ENCODE results near the gene ELP2. TPM values are rescaled to one million over a fixed set of nuclear protein-coding genes. Genes with fewer than 3 reads are reported as not detected.

Gene ELP2
- total RNA-seq, 6 donors from 2014 or later: 33.1 to 91.5 (median 58.3) TPM

DNA sequence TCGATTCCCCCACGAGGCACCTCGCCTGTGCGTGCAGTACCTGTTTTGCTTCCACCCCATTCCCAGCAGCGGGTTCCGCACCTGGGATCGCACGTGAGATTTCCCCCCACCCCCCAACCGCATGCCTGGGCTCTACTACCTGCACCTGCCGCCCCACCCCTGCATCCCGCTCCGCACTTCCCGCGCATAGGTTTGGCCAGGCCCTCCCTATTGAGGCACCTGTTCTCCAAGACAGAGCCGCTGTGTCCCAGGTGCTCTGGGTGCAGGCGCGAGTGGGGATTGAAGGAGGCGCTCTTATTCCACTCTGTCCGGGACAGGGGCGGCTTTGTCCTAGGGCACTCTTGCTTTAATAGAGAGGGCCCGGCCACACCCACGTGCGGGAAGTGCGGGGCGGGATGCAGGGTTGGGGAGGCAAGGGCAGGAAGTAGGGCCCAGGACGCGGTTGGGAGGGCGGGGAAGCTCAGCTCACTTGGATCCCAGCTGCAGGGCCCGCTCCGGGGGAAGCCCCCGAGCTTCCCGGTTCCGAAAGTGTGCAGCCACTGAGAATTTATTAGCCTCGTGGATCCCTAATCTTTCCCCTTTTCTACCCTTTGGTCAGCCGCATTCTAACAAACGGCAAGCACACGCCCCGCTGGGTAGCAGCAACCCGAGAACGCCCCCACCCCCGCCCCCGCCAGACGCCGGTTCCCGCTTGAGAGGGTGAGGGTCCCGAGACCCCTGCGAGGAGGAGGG, 56.9 kb downstream of the ELP2 start:
- Histone ChIP-seq H3K4me3 (peak overlapping the region; percentile 63 to 84 (median 73)), H3K27ac (peak overlapping the region; percentile 7 to 79 (median 59)), H3K4me1 (peaks cover 10 to 23% (median 16%) of the 10 kb centered on the region in 4 donors), H3K36me3 (no peaks in the 10 kb centered on the region), H3K27me3 (no peaks in the 10 kb centered on the region), H3K9me3 (no peaks in the 10 kb centered on the region)
- ATAC-seq (ENCODE audit: low FRiP score in 2 of 2) (peak; percentile 58 to 67), DNase-seq (peak; percentile 78 to 90)
- no peak for TF ChIP-seq POLR2A (IDR thresholded peaks at IDR 0.05)
- TF ChIP-seq, protein P1, sequence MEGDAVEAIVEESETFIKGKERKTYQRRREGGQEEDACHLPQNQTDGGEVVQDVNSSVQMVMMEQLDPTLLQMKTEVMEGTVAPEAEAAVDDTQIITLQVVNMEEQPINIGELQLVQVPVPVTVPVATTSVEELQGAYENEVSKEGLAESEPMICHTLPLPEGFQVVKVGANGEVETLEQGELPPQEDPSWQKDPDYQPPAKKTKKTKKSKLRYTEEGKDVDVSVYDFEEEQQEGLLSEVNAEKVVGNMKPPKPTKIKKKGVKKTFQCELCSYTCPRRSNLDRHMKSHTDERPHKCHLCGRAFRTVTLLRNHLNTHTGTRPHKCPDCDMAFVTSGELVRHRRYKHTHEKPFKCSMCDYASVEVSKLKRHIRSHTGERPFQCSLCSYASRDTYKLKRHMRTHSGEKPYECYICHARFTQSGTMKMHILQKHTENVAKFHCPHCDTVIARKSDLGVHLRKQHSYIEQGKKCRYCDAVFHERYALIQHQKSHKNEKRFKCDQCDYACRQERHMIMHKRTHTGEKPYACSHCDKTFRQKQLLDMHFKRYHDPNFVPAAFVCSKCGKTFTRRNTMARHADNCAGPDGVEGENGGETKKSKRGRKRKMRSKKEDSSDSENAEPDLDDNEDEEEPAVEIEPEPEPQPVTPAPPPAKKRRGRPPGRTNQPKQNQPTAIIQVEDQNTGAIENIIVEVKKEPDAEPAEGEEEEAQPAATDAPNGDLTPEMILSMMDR (IDR thresholded peaks at IDR 0.05): peak in 1 of 6 experiments; percentile 9
- peak in 1 of 2 donors; percentile 6 for TF ChIP-seq POLR2AphosphoS5 (IDR thresholded peaks at IDR 0.05)
- 13 to 25% methylated on average over 14 to 46 of the region's 47 CpGs for WGBS, 2 donors

DNA sequence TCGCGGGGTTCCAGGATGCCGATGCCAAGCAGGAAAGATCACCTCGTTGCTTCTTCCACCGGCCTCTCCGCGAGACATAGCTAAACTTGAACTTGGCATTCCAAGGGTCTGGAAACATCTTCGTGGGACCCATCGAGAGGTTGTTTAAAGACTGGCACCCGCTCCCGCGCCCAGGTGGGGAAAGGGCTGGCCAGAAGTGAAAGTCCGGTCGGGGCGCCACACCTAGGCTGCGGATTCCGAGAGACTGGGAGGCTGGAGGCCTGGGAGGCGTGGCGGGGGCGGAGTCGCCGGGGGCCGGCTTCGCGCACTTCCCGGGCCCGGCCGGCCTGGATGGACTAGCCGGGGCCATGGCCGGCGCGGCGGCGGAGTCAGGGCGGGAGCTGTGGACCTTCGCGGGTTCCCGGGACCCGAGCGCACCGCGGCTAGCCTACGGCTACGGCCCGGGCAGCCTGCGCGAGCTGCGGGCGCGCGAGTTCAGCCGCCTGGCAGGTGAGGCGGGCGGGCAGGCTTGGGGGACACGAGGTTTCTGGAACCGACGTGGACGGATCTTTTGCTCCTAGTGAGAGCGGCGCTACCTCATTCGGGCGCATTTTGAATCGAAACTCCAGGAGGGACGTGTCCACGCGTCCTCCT, 57.6 kb downstream of the ELP2 start, which contains the start of gene MOCOS:
Gene MOCOS, plus strand, starts transcription at position 305 of the 633 bp plus-strand sequence. Its CDS starts 43 bp downstream, at position 348.
- Histone ChIP-seq H3K27me3 (no peaks in the 10 kb centered on the region), H3K36me3 (no peaks in the 10 kb centered on the region), H3K27ac (peak within 1 kb of the TSS; percentile 7 to 79 (median 59)), H3K4me1 (peaks cover 10 to 23% (median 16%) of the 10 kb centered on the region in 4 donors), H3K4me3 (peak within 1 kb of the TSS; percentile 63 to 84 (median 73)), H3K9me3 (no peaks in the 10 kb centered on the region)
- peak; percentile 87 to 97 for DNase-seq
- peak in 3 of 4 donors; percentile 16 to 77 (median 35) for TF ChIP-seq POLR2A (IDR thresholded peaks at IDR 0.05)
- TF ChIP-seq EP300 (IDR thresholded peaks at IDR 0.05): no peak
- TF ChIP-seq POLR2AphosphoS5 (IDR thresholded peaks at IDR 0.05): peak in 1 of 2 donors; percentile 48
- TF ChIP-seq, protein P1 (IDR thresholded peaks at IDR 0.05): no peak
- ATAC-seq (ENCODE audit: low FRiP score in 2 of 2): peak; percentile 93 to 98
- WGBS, 2 donors: 0 to 1% methylated on average over 4 to 47 of the region's 66 CpGs

DNA sequence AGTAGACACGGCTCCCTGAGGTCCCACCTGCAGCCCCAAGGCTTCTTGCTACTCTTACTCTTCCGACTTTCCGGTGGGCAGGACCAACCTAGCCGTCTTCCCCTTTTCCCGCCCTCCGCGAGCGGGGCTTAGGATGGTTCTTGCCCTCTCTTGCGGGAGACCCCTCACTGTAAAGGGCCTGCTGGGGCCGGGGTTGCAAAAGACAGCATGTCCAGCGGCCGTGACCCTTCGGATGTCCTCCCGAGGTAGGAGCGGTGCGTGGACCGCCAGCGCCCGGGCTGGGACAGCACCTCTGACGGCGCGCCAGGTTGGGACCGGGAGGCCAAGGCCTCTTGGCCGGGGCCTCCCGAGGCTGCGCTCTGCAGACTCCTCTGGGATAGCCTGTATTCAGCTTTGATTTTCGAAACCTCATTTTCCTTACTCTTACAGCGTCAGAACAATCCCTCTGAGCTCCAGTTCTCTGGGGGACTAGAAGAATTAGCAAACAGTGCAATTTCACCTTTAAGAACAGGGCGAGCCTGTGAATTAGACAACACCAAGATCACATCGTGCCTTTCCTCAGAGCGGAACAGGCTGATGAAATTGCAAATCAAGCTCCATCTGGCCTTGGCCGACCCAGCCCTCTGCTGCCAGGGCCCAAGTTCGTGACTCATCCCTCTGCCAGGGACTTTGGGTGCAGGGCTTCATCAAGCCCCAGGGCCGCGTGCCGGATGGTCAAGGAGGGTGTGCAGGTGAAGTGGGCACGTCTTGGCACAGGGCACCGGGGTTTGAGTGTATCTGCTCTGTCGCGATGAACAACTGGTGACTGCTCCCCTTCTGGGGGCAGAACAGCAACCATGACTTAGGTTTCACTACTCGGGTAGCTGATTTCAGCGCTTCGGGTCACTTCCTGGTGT, 58.4 kb downstream of the ELP2 start:
- H3K36me3 ChIP-seq: no peaks in the 10 kb centered on the region
- H3K27ac ChIP-seq: peak overlapping the region in 3 of 4 donors; percentile 7 to 79 (median 74)
- H3K4me1 ChIP-seq: peaks cover 10 to 23% (median 16%) of the 10 kb centered on the region in 4 donors
- no peak for TF ChIP-seq POLR2AphosphoS5 (IDR thresholded peaks at IDR 0.05)
- no peak for TF ChIP-seq POLR2A (IDR thresholded peaks at IDR 0.05)
- TF ChIP-seq EP300 (IDR thresholded peaks at IDR 0.05): no peak
- TF ChIP-seq, protein P1 (IDR thresholded peaks at IDR 0.05): no peak
- no peaks in the 10 kb centered on the region for H3K9me3 ChIP-seq
- no peaks in the 10 kb centered on the region for H3K27me3 ChIP-seq
- 45 to 75% methylated on average over 16 to 40 of the region's 43 CpGs for WGBS, 2 donors
- DNase-seq (peak in 1 of 2 donors; percentile 83), ATAC-seq (ENCODE audit: low FRiP score in 2 of 2) (peak in 1 of 2 donors; percentile 32)
- H3K4me3 ChIP-seq: peak overlapping the region; percentile 63 to 84 (median 73)

DNA sequence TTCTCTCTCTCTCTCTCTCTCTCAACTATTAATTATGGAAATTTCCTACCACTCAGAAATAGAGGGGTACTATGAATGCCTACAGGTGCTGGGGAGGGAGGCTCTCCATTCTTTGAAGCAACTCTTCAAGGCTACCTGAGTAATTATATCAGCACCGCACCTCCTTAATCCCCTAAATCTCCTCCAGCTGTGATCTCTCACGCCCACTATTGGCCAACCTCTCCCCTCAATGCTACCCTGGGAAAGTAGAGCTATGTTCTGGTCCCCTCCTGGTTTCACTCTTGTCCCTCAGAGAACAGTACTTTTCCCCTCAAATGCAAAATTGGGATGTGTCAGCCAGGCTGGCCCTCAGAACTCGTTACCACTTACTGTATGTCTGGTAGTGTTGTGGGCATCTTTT, 59.2 kb downstream of the ELP2 start:
- no peak overlapping the region for H3K27ac ChIP-seq
- H3K27me3 ChIP-seq: no peaks in the 10 kb centered on the region
- H3K9me3 ChIP-seq: no peaks in the 10 kb centered on the region
- no peak for DNase-seq
- TF ChIP-seq POLR2AphosphoS5 (IDR thresholded peaks at IDR 0.05): no peak
- TF ChIP-seq, protein P1 (IDR thresholded peaks at IDR 0.05): no peak
- TF ChIP-seq EP300 (IDR thresholded peaks at IDR 0.05): no peak
- TF ChIP-seq POLR2A (IDR thresholded peaks at IDR 0.05): no peak
- no peak for ATAC-seq (ENCODE audit: low FRiP score in 2 of 2)
- H3K36me3 ChIP-seq: no peaks in the 10 kb centered on the region
- peaks cover 10 to 23% (median 16%) of the 10 kb centered on the region in 4 donors for H3K4me1 ChIP-seq
- WGBS, 2 donors: 76 to 87% methylated on average over 3 of the region's 3 CpGs
- no peak overlapping the region for H3K4me3 ChIP-seq
